GM23248 (cell line): ENCODE measurements around the gene FPR3. TPM values are rescaled to one million over a fixed set of nuclear protein-coding genes. Genes with fewer than 3 reads are reported as not detected.

ENCODE experiments used
- DNase-seq: peaks from one replicate; pipeline ENCODE4 v3.0.0-alpha.2; 2015
- H2AFZ ChIP-seq: fragments of 200-600 bp; sonication (generic); 2 replicates; pipeline ENCODE4 v1.6.1; 2016; ENCODE audit warnings: antibody characterized with exemption
- H3F3A ChIP-seq: fragments of 200-600 bp; sonication (generic); 2 replicates; pipeline ENCODE4 v1.6.1; 2016; ENCODE audit warnings: mild to moderate bottlenecking, antibody characterized with exemption, mixed run types; ENCODE audit not compliant: insufficient read depth
- H3K27ac ChIP-seq: fragments of 200-600 bp; sonication (generic); 2 replicates; pipeline ENCODE4 v1.5.1; 2016; ENCODE audit warnings: mild to moderate bottlenecking
- H3K27me3 ChIP-seq: fragments of 200-600 bp; sonication (generic); replicated peaks from 2 replicates; pipeline ENCODE4 v1.6.1; 2016; ENCODE audit warnings: mild to moderate bottlenecking; ENCODE audit not compliant: insufficient read depth
- H3K36me3 ChIP-seq: fragments of 200-600 bp; sonication (generic); 2 replicates; pipeline ENCODE4 v1.6.1; 2016; ENCODE audit warnings: low read depth, mild to moderate bottlenecking
- H3K4me1 ChIP-seq: fragments of 200-600 bp; sonication (generic); 2 replicates; pipeline ENCODE4 v1.6.1; 2016; ENCODE audit warnings: mild to moderate bottlenecking; ENCODE audit not compliant: insufficient read depth
- H3K4me2 ChIP-seq: fragments of 200-600 bp; sonication (generic); one replicate; pipeline ENCODE4 v1.6.1; 2016; ENCODE audit warnings: mild to moderate bottlenecking; ENCODE audit not compliant: unreplicated experiment
- H3K4me3 ChIP-seq: fragments of 200-600 bp; sonication (generic); 2 replicates; pipeline ENCODE4 v1.5.1; 2016; ENCODE audit warnings: mild to moderate bottlenecking
- H3K79me2 ChIP-seq: fragments of 200-600 bp; sonication (generic); 2 replicates; pipeline ENCODE4 v1.6.1; 2016; ENCODE audit warnings: mild to moderate bottlenecking; ENCODE audit not compliant: insufficient read depth
- H3K9ac ChIP-seq: fragments of 200-600 bp; sonication (generic); 2 replicates; pipeline ENCODE4 v1.6.1; 2016; ENCODE audit warnings: mild to moderate bottlenecking
- H3K9me2 ChIP-seq: fragments of 200-600 bp; sonication (generic); 2 replicates; pipeline ENCODE4 v1.6.1; 2016; ENCODE audit warnings: mixed run types, mild to moderate bottlenecking, moderate library complexity; ENCODE audit not compliant: insufficient read depth
- H3K9me3 ChIP-seq: fragments of 200-600 bp; sonication (generic); one replicate; pipeline ENCODE4 v1.6.1; 2017; ENCODE audit warnings: low read depth
- H4K20me1 ChIP-seq: fragments of 200-600 bp; sonication (generic); 2 replicates; pipeline ENCODE4 v1.6.0; 2016; ENCODE audit not compliant: insufficient read depth
- EZH2 ChIP-seq: fragments of 200-600 bp; sonication (generic); IDR thresholded peaks from 2 replicates; pipeline ENCODE4 v1.6.1; 2018; ENCODE audit warnings: antibody characterized with exemption, mild to moderate bottlenecking; ENCODE audit not compliant: insufficient read depth, poor library complexity, severe bottlenecking
- EZH2phosphoT487 ChIP-seq: fragments of 200-600 bp; sonication (generic); IDR thresholded peaks from 2 replicates; pipeline ENCODE4 v1.6.1; 2018; ENCODE audit warnings: antibody characterized with exemption, moderate library complexity, mild to moderate bottlenecking, low read depth; ENCODE audit not compliant: insufficient read depth
- WGBS, 2 experiments: methylation state at CpG; one replicate each; pipeline ENCODE4 v1.1.6; 2015 to 2017; ENCODE audit warnings: low lambda C conversion rate in 2 of 2, low coverage in 1 of 2; ENCODE audit errors: missing lambda C conversion rate in 2 of 2; 5-methylcytosine and 5-hydroxymethylcytosine counted together
- in situ Hi-C: fragments of 300-500 bp; cut with MboI; formaldehyde crosslinking; loops from 2 replicates; pipeline ENCODE4 v1.15.0; 2020
- polyA plus RNA-seq: library from polyadenylated mRNA; unstranded; fragments of >200 nt; fragmentation: Nextera tagmentation; extraction: Ambion mirVana; gene quantifications from 2 replicates; pipeline ENCODE4 v1.2.1, GENCODE V29; 2016
- total RNA-seq: library from RNA; depleted of rRNA; stranded (reverse); fragments of >200 nt; shearing (Covaris generic); gene quantifications from 2 replicates; pipeline ENCODE4 v1.2.3, GENCODE V29; 2014

FPR3 gene
- total and polyA plus RNA-seq, 2 experiments from 2014 or later: not detected

DNA sequence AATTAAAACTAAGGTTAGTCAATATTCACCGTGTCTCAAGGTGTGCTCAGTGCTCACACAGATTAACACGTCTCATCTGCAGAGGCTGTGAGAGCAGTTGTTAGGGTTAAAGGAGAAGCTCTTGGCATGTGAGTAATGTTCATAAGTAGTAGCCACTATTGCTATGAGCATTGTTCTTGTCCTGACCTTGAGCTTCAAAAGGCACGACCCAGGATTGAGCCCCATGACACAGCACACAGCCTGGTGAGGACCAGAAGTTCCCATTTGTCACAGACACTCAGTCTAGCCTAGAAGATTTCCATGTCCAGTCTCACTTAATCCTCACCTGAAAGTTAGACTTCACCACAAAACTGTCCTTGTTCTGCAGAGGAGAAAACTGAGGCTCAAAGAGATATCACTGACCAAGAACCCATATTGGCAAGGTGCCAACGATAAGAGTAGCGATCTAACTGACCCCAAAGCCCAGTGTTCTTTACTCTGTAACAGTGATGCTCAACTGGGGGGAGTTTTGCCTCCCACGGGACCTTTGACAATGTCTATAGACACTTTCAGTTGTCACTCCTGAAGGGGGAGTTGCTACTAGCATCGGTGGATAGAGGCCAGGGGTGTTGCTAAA, 26.0 kb downstream of the FPR3 start:
- Histone ChIP-seq H3K27ac (no peak overlapping the region), H3K9me2 (no peaks in the 10 kb centered on the region), H3K9me3 (no peaks in the 10 kb centered on the region), H2AFZ (no peak overlapping the region), H3K4me3 (no peak overlapping the region), H3K79me2 (no peaks in the 10 kb centered on the region), H3K27me3 (no peaks in the 10 kb centered on the region), H3K4me1 (no peaks in the 10 kb centered on the region), H3K36me3 (no peaks in the 10 kb centered on the region), H4K20me1 (no peaks in the 10 kb centered on the region), H3K4me2 (no peak overlapping the region), H3F3A (no peaks in the 10 kb centered on the region), H3K9ac (no peak overlapping the region)
- WGBS, 2 experiments: 28 to 33% methylated on average over 7 of the region's 7 CpGs
- DNase-seq: no peak
- no peak for TF ChIP-seq EZH2phosphoT487
- TF ChIP-seq EZH2: no peak
- in situ Hi-C loops: no loop called here

- DNase-seq: no peak
- no peaks in the 10 kb centered on the region for H3K36me3 ChIP-seq
- no peaks in the 10 kb centered on the region for H4K20me1 ChIP-seq
- H3K27ac ChIP-seq: no peak overlapping the region
- H3K79me2 ChIP-seq: no peaks in the 10 kb centered on the region
- no peaks in the 10 kb centered on the region for H3K9me3 ChIP-seq
- H3K9me2 ChIP-seq: no peaks in the 10 kb centered on the region
- no peak for TF ChIP-seq EZH2
- TF ChIP-seq EZH2phosphoT487: no peak
- no peak overlapping the region for H2AFZ ChIP-seq
- WGBS, 2 experiments: 38 to 46% methylated on average over 3 of the region's 3 CpGs
- in situ Hi-C loops: no loop called here
- no peaks in the 10 kb centered on the region for H3F3A ChIP-seq
- H3K27me3 ChIP-seq: no peaks in the 10 kb centered on the region
- H3K4me2 ChIP-seq: no peak overlapping the region
- no peak overlapping the region for H3K4me3 ChIP-seq
- no peaks in the 10 kb centered on the region for H3K4me1 ChIP-seq
- no peak overlapping the region for H3K9ac ChIP-seq
Measured at GRCh38 chr19:51821456-51821855, 26.5 kb downstream of the FPR3 start.

GRCh38 chr19:51821921-51822320, 27.0 kb downstream of the FPR3 start:
- no peak overlapping the region for H3K9ac ChIP-seq
- H3K4me3 ChIP-seq: no peak overlapping the region
- no peak for DNase-seq
- no peaks in the 10 kb centered on the region for H3F3A ChIP-seq
- no peak overlapping the region for H3K4me2 ChIP-seq
- in situ Hi-C loops: no loop called here
- no peaks in the 10 kb centered on the region for H3K79me2 ChIP-seq
- H4K20me1 ChIP-seq: no peaks in the 10 kb centered on the region
- H3K9me2 ChIP-seq: no peaks in the 10 kb centered on the region
- H2AFZ ChIP-seq: no peak overlapping the region
- H3K36me3 ChIP-seq: no peaks in the 10 kb centered on the region
- TF ChIP-seq EZH2phosphoT487: no peak
- no peak for TF ChIP-seq EZH2
- H3K9me3 ChIP-seq: no peaks in the 10 kb centered on the region
- no peak overlapping the region for H3K27ac ChIP-seq
- H3K27me3 ChIP-seq: no peaks in the 10 kb centered on the region
- no peaks in the 10 kb centered on the region for H3K4me1 ChIP-seq

DNA sequence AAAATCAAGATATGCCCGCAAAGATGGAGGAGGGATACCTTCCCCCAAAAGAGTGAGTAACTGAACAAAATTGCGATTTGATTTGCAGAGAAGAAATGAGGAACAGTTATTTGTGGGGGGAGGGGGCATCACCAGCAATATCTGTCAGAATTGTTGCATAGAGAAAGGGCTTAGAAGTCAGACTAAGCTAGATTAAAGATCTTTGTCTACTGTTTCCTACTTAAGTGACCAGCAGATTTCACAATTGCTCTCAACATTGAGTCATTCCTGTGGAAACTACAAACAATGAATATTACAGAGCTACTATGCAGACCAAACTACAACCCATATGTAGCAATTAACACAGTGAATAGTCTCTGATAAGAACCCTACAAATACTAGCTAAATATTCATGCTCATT, 27.4 kb downstream of the FPR3 start:
- Histone ChIP-seq H3K36me3 (no peaks in the 10 kb centered on the region), H3F3A (no peaks in the 10 kb centered on the region), H3K27me3 (no peaks in the 10 kb centered on the region), H2AFZ (no peak overlapping the region), H3K27ac (no peak overlapping the region), H3K9me2 (no peaks in the 10 kb centered on the region), H3K4me3 (no peak overlapping the region), H3K4me1 (no peaks in the 10 kb centered on the region), H4K20me1 (no peaks in the 10 kb centered on the region), H3K4me2 (no peak overlapping the region), H3K9ac (no peak overlapping the region), H3K79me2 (no peaks in the 10 kb centered on the region), H3K9me3 (no peaks in the 10 kb centered on the region)
- TF ChIP-seq EZH2phosphoT487 (no peak), EZH2 (no peak)
- in situ Hi-C loops: no loop called here
- DNase-seq: peak; percentile 62
- WGBS, 2 experiments: 40 to 43% methylated on average over 2 of the region's 2 CpGs

DNA sequence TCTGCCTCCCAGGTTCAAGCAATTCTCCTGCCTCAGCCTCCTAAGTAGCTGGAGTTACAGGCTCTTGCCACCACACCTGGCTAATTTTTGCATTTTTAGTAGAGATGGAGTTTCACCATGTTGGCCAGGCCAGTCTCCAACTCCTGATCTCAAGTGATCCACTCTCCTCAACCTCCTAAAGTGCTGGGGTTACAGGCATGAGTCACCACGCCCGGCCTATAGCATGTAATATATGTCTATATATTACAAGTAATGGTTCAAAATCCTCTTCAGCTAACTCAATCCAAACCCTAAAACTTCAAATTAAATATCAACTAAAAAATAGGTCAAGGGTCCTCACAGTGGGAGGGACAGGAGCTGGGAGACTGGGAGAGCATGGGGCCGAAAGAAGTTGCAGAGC, 28.0 kb downstream of the FPR3 start:
- H3K36me3 ChIP-seq: no peaks in the 10 kb centered on the region
- H3K4me2 ChIP-seq: no peak overlapping the region
- no peaks in the 10 kb centered on the region for H3F3A ChIP-seq
- WGBS, 2 experiments: 51 to 66% methylated on average over 3 of the region's 3 CpGs
- DNase-seq: no peak
- H3K9ac ChIP-seq: no peak overlapping the region
- H3K9me3 ChIP-seq: no peaks in the 10 kb centered on the region
- in situ Hi-C loops: no loop called here
- no peaks in the 10 kb centered on the region for H4K20me1 ChIP-seq
- H2AFZ ChIP-seq: no peak overlapping the region
- H3K79me2 ChIP-seq: no peaks in the 10 kb centered on the region
- H3K27ac ChIP-seq: no peak overlapping the region
- no peaks in the 10 kb centered on the region for H3K9me2 ChIP-seq
- no peak overlapping the region for H3K4me3 ChIP-seq
- H3K27me3 ChIP-seq: no peaks in the 10 kb centered on the region
- TF ChIP-seq EZH2: no peak
- TF ChIP-seq EZH2phosphoT487: no peak
- H3K4me1 ChIP-seq: no peaks in the 10 kb centered on the region
